NCI-H2081 (cell line): ENCODE data around the gene RNF169.

Experiments used
- DNase-seq, 2 experiments: peaks; one replicate each; lab custom pipeline; 2025; lab: John Stamatoyannopoulos, UW

RNF169 gene

GRCh38 chr11:74770456-74770855, 21.8 kb downstream of the RNF169 start:
- no peak for DNase-seq

- DNase-seq, result no peak
Observed at GRCh38 chr11:74771139-74771538, 22.5 kb downstream of the RNF169 start.

GRCh38 chr11:74773476-74773875, 24.8 kb downstream of the RNF169 start:
- no peak for DNase-seq

- DNase-seq, result no peak
Observed at GRCh38 chr11:74775762-74776161, 27.1 kb downstream of the RNF169 start.

DNA sequence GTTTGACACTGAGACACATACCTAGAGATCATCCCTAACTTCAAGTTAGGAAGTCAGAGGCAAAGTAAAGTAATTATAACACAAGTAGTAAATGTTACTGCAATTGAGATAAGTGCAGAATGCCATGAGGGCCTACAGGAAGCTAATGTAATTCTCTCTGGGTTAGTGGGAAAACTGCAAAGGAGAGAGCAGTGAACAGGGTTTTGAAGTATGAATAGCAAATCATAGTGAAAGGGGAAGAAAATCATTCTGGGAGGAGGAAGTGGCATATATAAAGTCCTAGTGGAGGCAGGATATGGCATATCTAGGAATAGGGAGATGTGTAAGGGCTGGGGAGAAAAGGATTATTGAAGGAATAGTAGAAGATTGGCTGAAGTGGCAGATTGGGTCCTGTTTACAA, 27.9 kb downstream of the RNF169 start:
- DNase-seq, result no peak

GRCh38 chr11:74777038-74777437, 28.4 kb downstream of the RNF169 start:
- DNase-seq, result no peak

DNA sequence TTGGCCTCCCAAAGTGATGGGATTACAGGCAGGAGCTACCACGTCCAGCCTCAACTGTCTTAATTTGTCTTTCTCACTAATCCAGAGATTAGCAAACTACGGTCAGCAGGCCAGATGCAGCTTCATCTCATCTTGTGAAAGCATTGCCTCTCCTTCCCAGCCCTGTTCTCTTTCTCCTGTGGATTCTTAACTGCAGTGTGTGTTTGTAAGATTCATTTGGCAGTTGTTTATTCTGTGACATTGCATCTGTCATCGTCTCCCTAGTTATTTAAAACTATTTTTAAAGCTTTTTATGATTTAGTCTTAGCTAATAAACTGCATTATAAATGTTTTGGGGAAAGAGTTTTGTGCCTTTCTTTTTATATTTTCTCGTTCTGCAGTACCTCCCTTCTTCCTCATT, 29.2 kb downstream of the RNF169 start:
- DNase-seq, result no peak

GRCh38 chr11:74778581-74778980, 29.9 kb downstream of the RNF169 start:
- no peak for DNase-seq

DNA sequence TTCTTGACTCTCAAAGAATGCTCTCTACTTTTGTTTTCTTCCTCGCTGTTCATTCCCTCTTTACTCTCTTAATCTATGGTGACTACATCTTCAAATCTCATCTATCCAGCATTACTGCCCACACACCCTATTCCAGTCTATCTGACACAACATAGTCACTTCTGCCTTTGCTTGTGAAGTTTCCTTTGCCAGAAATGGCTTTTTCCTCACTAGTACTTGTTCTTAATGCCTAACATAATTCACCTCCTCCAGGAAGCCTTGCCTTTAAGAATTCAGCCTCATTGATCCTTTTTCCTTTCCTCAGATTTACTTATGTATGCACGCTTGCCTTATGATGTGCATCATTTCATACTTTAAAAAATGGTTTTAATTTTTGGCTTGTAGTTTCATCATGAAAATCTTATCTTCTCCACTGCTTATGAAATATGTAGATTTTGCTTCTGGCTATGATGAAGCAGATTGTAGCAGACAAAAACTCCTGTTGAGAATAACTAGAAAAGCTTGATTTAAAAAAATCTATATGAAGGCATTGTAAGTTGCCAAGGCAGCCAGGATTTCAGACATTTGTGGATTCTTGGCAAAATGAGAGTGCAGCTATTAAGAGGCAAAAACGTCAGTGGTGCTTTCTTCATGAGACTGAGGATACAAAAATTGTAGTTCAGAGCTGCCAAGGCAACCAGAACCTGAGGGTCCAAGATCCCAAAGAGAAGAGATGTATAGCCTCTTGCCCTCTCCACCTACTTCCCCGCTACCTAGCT, 31.8 kb downstream of the RNF169 start:
- DNase-seq, result no peak

- DNase-seq, result no peak
Observed at GRCh38 chr11:74783241-74783871, 34.7 kb downstream of the RNF169 start.

- no peak for DNase-seq
Observed at GRCh38 chr11:74784234-74784633, 35.6 kb downstream of the RNF169 start.

DNA sequence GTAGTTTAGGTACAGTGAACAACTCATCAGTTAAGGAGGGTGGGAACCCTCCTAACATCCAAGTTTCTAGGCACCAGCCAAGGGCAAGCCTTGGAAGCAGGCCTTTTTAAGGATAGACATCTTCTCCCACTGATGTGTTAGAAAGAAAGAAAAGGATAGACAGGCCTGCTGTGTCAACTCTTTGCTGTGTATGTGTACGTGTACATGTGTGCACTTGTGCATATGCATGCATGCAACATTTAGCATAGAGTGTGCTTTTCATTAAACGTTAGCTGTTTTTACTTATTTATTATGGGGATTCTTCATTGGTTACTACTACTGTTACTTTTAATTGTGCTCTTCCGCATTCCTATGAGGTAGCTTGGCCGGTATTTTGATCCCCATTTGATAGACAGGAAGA, 36.1 kb downstream of the RNF169 start:
- no peak for DNase-seq

DNA sequence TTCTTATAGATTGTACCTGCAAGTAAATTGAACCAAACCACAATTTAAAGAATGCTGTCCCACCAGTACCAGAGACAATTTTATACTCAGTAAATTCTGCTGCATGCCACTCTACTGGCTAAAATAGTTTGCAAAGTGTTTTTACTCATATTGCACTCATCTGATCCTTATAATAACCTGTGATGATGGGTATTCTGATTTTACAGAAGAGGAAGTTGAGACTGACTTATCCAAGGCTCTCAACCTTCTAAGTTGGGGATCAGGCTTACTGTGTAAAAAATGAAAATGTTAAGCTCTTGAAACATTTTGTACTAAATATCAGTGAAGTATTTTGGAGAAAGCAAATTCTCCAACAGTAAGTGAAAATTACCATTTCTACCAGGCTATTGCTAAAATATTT, 37.9 kb downstream of the RNF169 start:
- no peak for DNase-seq

- no peak for DNase-seq
Observed at GRCh38 chr11:74791333-74792100, 42.9 kb downstream of the RNF169 start.

DNA sequence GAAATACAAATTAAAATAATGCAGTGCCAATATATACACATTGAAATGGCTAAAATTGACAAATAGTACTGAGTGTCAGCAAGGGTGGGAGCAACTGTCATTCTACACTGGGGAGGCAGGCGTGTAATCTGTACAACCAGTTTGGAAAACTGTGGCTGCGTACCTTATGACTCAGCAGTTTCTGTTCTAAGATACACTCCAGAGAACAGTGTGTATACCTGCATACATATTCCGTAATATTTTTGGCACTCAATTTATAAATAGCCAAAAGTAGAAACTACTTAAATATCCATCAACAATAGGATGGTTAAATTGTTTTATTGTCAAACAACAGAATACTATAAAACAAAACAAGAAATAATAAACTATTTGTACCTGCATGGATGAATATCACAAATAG, 57.6 kb downstream of the RNF169 start:
- DNase-seq, result no peak

GRCh38 chr11:74809801-74810200, 61.2 kb downstream of the RNF169 start:
- no peak for DNase-seq

- DNase-seq, result no peak
Observed at GRCh38 chr11:74815966-74816365, 67.3 kb downstream of the RNF169 start.

- no peak for DNase-seq
Observed at GRCh38 chr11:74816664-74817063, 68.0 kb downstream of the RNF169 start.

DNA sequence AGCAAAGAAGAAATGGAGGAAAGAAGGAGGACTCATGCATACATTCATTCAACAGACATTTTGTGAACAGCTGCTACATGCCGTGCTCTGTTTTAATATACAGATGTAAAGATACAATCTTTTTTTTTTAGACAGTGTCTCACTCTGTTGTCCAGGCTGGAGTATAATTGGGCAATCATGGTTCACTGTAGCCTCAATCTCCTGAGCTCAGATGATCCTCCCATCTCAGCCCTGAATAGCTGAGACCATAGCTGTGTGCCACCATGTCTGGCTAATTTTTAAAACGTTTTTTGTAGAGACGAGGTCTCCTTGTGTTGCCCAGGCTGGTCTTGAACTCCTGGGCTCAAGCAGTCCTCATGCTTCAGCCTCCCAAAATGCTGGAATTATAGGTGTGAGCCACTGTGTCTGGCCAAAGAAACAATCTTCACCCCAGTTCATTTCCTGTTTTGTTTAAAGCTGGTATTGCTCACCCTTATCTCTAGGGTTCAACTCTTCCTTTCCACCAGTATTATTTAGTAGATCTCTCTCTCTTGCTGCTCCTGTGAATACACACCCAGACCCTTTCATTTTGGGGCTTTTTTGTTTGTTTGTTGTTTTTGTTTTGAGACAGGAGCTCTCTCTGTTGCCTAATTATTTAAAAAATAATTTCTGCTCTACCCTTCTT, 69.8 kb downstream of the RNF169 start:
- no peak for DNase-seq

DNA sequence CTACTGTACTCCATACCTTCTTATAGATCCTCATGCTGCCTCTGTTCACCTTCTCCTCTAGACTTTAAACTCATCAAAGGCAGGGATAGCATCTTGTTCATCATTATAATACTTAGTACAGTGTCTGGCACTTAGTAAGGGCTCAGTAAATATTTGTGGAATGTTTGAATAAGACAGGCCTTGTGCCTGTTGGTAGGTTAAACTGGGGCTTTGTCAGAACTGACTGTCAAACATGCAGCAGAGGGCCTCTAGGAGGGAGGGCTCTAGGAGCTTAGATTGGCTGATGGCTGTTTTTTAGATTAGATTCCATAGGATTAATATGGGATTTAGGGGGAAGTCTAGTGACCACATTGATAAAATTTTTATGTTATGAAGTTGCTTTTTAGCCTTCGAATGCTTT, 70.8 kb downstream of the RNF169 start:
- no peak for DNase-seq

DNA sequence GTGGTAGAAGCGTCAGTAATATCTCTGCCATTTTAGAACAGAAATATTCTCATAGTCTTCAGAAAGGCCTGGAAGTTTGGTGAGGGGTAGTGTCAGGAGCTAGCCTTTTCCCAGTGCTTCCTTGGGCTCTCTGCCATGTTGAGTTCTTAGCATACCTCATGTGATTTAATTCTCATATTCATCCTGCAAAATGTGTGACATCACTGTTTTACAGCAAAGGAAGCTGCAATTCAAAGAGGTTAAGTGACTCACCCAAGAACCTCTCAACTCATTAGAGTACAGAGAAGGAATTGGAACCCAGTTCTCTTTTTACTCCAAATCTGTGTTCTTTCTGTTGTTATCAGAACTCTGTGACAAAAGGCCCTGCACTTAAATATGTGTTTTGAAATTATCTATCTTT, 72.1 kb downstream of the RNF169 start:
- DNase-seq, result no peak

GRCh38 chr11:74822170-74822569, 73.5 kb downstream of the RNF169 start:
- DNase-seq, result no peak
